Activated CD8-positive, alpha-beta T cell treated with anti-CD3 and anti-CD28 coated beads, Interleukin-2, amount 10 ng/mL, durations not matched to agents 7 days and 5 days (primary cell): ENCODE data around the gene MFNG. TPM values are rescaled to one million over a fixed set of nuclear protein-coding genes. Genes with fewer than 3 reads are reported as not detected.

Experiments
- ATAC-seq: fragments of 150-1000 bp; cut with Tn5 transposase; one replicate; pipeline ENCODE4 v1.10.0; 2021; ENCODE audit warnings: moderate library complexity
- CTCF ChIA-PET: fragments of 350-600 bp; sonication (Branson Sonifier 250); formaldehyde crosslinking; loops from one replicate; lab custom pipeline; 2021; ENCODE audit warnings: antibody characterized with exemption; lab: Charles Lee
- POLR2A ChIA-PET: fragments of 350-600 bp; sonication (Branson Sonifier 250); formaldehyde crosslinking; loops from one replicate; lab custom pipeline; 2021; ENCODE audit warnings: antibody characterized with exemption; lab: Charles Lee
- DNase-seq: peaks from one replicate; pipeline ENCODE4 v3.0.0-alpha.2; 2020
- H3K27ac Mint-ChIP-seq: one replicate; pipeline ENCODE4 v1.8.0; 2021; ENCODE audit warnings: mild to moderate bottlenecking, mixed read lengths
- H3K27me3 Mint-ChIP-seq: one replicate; pipeline ENCODE4 v1.8.0; 2021; ENCODE audit warnings: low read depth, mixed read lengths
- H3K36me3 Mint-ChIP-seq: one replicate; pipeline ENCODE4 v1.8.0; 2021; ENCODE audit warnings: low read depth, mixed read lengths
- H3K4me1 Mint-ChIP-seq: one replicate; pipeline ENCODE4 v1.8.0; 2021; ENCODE audit warnings: low read depth, mixed read lengths
- H3K4me3 Mint-ChIP-seq: one replicate; pipeline ENCODE4 v1.8.0; 2021; ENCODE audit warnings: mild to moderate bottlenecking, mixed read lengths
- H3K9me3 Mint-ChIP-seq: one replicate; pipeline ENCODE4 v1.8.0; 2022; ENCODE audit warnings: mixed read lengths; ENCODE audit not compliant: insufficient read depth
- total RNA-seq, 2 experiments: library from RNA; stranded (reverse); gene quantifications; one replicate each; pipeline ENCODE4 v1.2.3, GENCODE V29; 2021

The MFNG gene
- total RNA-seq, 2 experiments from 2014 or later: 227 to 232 TPM

GRCh38 chr22:37522482-37522881, 36.3 kb upstream of the MFNG start:
- ChIA-PET CTCF (interaction anchor here (0.6 to 1.2 kb wide), 3 partner anchors 45 to 78 kb away, joined by 3 read pairs; no protein-coding TSS in a partner anchor), POLR2A (no interaction called here)
- Mint-ChIP-seq H3K4me3 (no peak overlapping the region), H3K36me3 (no peaks in the 10 kb centered on the region), H3K27me3 (peaks cover 53% of the 10 kb centered on the region), H3K27ac (no peak overlapping the region), H3K9me3 (no peaks in the 10 kb centered on the region), H3K4me1 (peaks cover 10% of the 10 kb centered on the region)
- no peak for DNase-seq
- no peak for ATAC-seq

GRCh38 chr22:37521236-37521739, 35.1 kb upstream of the MFNG start:
- H3K27ac Mint-ChIP-seq: no peak overlapping the region
- H3K4me1 Mint-ChIP-seq: peaks cover 10% of the 10 kb centered on the region
- peaks cover 55% of the 10 kb centered on the region for H3K27me3 Mint-ChIP-seq
- ATAC-seq (no peak), DNase-seq (no peak)
- no peak overlapping the region for H3K4me3 Mint-ChIP-seq
- H3K36me3 Mint-ChIP-seq: no peaks in the 10 kb centered on the region
- ChIA-PET POLR2A (interaction anchor here (0.6 kb wide), 1 partner anchor 299 kb away, joined by 3 read pairs; no protein-coding TSS in a partner anchor), CTCF (interaction anchor here (1.2 kb wide), 1 partner anchor 71 kb away, joined by 3 read pairs; no protein-coding TSS in a partner anchor)
- H3K9me3 Mint-ChIP-seq: no peaks in the 10 kb centered on the region

- no peaks in the 10 kb centered on the region for H3K9me3 Mint-ChIP-seq
- no peak overlapping the region for H3K27ac Mint-ChIP-seq
- H3K4me1 Mint-ChIP-seq: peaks cover 8% of the 10 kb centered on the region
- DNase-seq (no peak), ATAC-seq (no peak)
- ChIA-PET POLR2A (interaction anchor here (0.6 kb wide), 1 partner anchor 299 kb away, joined by 3 read pairs; no protein-coding TSS in a partner anchor), CTCF (no interaction called here)
- peak overlapping the region; percentile 22 for H3K4me3 Mint-ChIP-seq
- H3K27me3 Mint-ChIP-seq: peaks cover 54% of the 10 kb centered on the region
- no peaks in the 10 kb centered on the region for H3K36me3 Mint-ChIP-seq
Measured at GRCh38 chr22:37520776-37521191, 34.6 kb upstream of the MFNG start.

- no peak within 1 kb of the TSS for H3K27ac Mint-ChIP-seq
- H3K27me3 Mint-ChIP-seq: peaks cover 56% of the 10 kb centered on the region
- H3K4me1 Mint-ChIP-seq: peaks cover 6% of the 10 kb centered on the region
- H3K4me3 Mint-ChIP-seq: peak within 1 kb of the TSS; percentile 57
- ATAC-seq (peak; percentile 82), DNase-seq (no peak)
- CTCF ChIA-PET: interaction anchor here (1.0 to 1.5 kb wide), 2 partner anchors 23 to 73 kb away, joined by 3 to 6 read pairs; no protein-coding TSS in a partner anchor
- H3K9me3 Mint-ChIP-seq: no peaks in the 10 kb centered on the region
- H3K36me3 Mint-ChIP-seq: no peaks in the 10 kb centered on the region
- POLR2A ChIA-PET: no interaction called here
Measured at GRCh38 chr22:37519268-37520195, 33.3 kb upstream of the MFNG start, which contains the start of gene CARD10. Gene CARD10, minus strand, starts transcription at chr22:37519415. Its CDS starts 215 bp downstream, at chr22:37519200.

GRCh38 chr22:37518509-37519267, 32.5 kb upstream of the MFNG start:
- H3K9me3 Mint-ChIP-seq: no peaks in the 10 kb centered on the region
- peaks cover 6% of the 10 kb centered on the region for H3K4me1 Mint-ChIP-seq
- ChIA-PET CTCF (interaction anchor here (1.0 to 1.5 kb wide), 2 partner anchors 22 to 74 kb away, joined by 3 to 6 read pairs; no protein-coding TSS in a partner anchor), POLR2A (no interaction called here)
- peaks cover 53% of the 10 kb centered on the region for H3K27me3 Mint-ChIP-seq
- DNase-seq (no peak), ATAC-seq (peak; percentile 27)
- peak overlapping the region; percentile 57 for H3K4me3 Mint-ChIP-seq
- no peaks in the 10 kb centered on the region for H3K36me3 Mint-ChIP-seq
- no peak overlapping the region for H3K27ac Mint-ChIP-seq

GRCh38 chr22:37517826-37518450, 31.8 kb upstream of the MFNG start:
- ATAC-seq: no peak
- H3K4me3 Mint-ChIP-seq: peak overlapping the region; percentile 57
- DNase-seq: no peak
- H3K36me3 Mint-ChIP-seq: no peaks in the 10 kb centered on the region
- H3K9me3 Mint-ChIP-seq: no peaks in the 10 kb centered on the region
- ChIA-PET POLR2A (no interaction called here), CTCF (interaction anchor here (1.3 to 1.5 kb wide), 2 partner anchors 20 to 75 kb away, joined by 3 to 6 read pairs; no protein-coding TSS in a partner anchor)
- H3K27me3 Mint-ChIP-seq: peaks cover 46% of the 10 kb centered on the region
- H3K27ac Mint-ChIP-seq: no peak overlapping the region
- peaks cover 6% of the 10 kb centered on the region for H3K4me1 Mint-ChIP-seq

- no peak overlapping the region for H3K27ac Mint-ChIP-seq
- H3K4me1 Mint-ChIP-seq: peaks cover 6% of the 10 kb centered on the region
- H3K4me3 Mint-ChIP-seq: no peak overlapping the region
- ATAC-seq: no peak
- no peaks in the 10 kb centered on the region for H3K36me3 Mint-ChIP-seq
- peaks cover 34% of the 10 kb centered on the region for H3K27me3 Mint-ChIP-seq
- no peak for DNase-seq
- ChIA-PET POLR2A (no interaction called here), CTCF (interaction anchor here (0.7 kb wide), 1 partner anchor 83 kb away, joined by 3 read pairs; no protein-coding TSS in a partner anchor)
- no peaks in the 10 kb centered on the region for H3K9me3 Mint-ChIP-seq
Measured at GRCh38 chr22:37516456-37516855, 30.3 kb upstream of the MFNG start.

GRCh38 chr22:37515901-37516300, 29.7 kb upstream of the MFNG start:
- DNase-seq (no peak), ATAC-seq (no peak)
- CTCF ChIA-PET: interaction anchor here (0.7 kb wide), 1 partner anchor 82 kb away, joined by 3 read pairs; no protein-coding TSS in a partner anchor
- Mint-ChIP-seq H3K27me3 (peaks cover 28% of the 10 kb centered on the region), H3K4me1 (peaks cover 6% of the 10 kb centered on the region), H3K27ac (no peak overlapping the region), H3K4me3 (no peak overlapping the region), H3K36me3 (no peaks in the 10 kb centered on the region), H3K9me3 (no peaks in the 10 kb centered on the region)
- POLR2A ChIA-PET: no interaction called here

- ChIA-PET POLR2A (no interaction called here), CTCF (no interaction called here)
- Mint-ChIP-seq H3K9me3 (no peaks in the 10 kb centered on the region), H3K27ac (no peak overlapping the region), H3K27me3 (peaks cover 20% of the 10 kb centered on the region), H3K36me3 (no peaks in the 10 kb centered on the region), H3K4me1 (peaks cover 6% of the 10 kb centered on the region), H3K4me3 (no peak overlapping the region)
- ATAC-seq (no peak), DNase-seq (no peak)
Measured at GRCh38 chr22:37514526-37515051, 28.4 kb upstream of the MFNG start.

GRCh38 chr22:37511395-37512104, 25.4 kb upstream of the MFNG start:
- H3K36me3 Mint-ChIP-seq: no peaks in the 10 kb centered on the region
- no peaks in the 10 kb centered on the region for H3K9me3 Mint-ChIP-seq
- DNase-seq: no peak
- peaks cover 7% of the 10 kb centered on the region for H3K27me3 Mint-ChIP-seq
- H3K4me3 Mint-ChIP-seq: no peak overlapping the region
- no peaks in the 10 kb centered on the region for H3K4me1 Mint-ChIP-seq
- CTCF ChIA-PET: interaction anchor here (1.9 kb wide), 1 partner anchor 12 kb away, joined by 8 read pairs; no protein-coding TSS in a partner anchor
- no peak for ATAC-seq
- H3K27ac Mint-ChIP-seq: no peak overlapping the region
- POLR2A ChIA-PET: no interaction called here
